HG02759 (cell line): ENCODE data around the gene TMPRSS3.

Experiments
- ATAC-seq: cut with Tn5 transposase; IDR thresholded peaks from one replicate; pipeline ENCODE4 v1.9.1; 2021; ENCODE audit warnings: mild to moderate bottlenecking, moderate library complexity; ENCODE audit not compliant: unreplicated experiment

TMPRSS3 gene

GRCh38 chr21:42353623-42354022 lies 42.2 kb downstream of the TMPRSS3 start:
- ATAC-seq, result no peak

DNA sequence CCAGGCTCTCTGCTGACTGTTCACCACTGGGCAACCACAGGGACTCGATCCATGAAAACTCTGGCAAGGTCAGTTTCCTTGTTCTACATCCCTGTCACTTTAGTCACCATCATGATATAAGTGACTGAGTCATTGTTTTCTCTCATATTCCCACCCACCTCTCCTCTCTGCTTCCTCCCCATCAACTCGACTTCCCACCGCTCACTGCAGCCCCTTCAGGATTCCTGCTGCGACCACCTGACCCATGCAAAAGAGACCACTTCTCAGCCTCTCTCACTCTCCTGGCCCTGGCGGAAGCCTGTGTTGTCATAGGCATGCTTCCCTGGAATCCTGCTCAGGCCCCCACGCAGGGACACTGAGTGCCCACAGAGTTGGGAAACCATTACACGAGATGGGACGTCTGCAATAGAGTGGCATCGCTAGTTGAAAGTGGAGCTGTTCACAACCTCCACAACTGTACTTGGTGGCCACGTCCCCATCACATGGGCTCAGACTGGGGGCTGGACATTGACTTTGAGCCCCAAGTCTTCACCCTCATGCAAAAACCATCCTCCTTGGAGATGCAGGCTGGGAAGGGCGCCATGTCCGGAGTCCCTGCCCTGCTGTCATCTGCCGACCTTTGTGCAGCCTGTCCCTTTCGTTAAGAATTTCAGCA lies 43.3 kb downstream of the TMPRSS3 start:
- ATAC-seq, result no peak

DNA sequence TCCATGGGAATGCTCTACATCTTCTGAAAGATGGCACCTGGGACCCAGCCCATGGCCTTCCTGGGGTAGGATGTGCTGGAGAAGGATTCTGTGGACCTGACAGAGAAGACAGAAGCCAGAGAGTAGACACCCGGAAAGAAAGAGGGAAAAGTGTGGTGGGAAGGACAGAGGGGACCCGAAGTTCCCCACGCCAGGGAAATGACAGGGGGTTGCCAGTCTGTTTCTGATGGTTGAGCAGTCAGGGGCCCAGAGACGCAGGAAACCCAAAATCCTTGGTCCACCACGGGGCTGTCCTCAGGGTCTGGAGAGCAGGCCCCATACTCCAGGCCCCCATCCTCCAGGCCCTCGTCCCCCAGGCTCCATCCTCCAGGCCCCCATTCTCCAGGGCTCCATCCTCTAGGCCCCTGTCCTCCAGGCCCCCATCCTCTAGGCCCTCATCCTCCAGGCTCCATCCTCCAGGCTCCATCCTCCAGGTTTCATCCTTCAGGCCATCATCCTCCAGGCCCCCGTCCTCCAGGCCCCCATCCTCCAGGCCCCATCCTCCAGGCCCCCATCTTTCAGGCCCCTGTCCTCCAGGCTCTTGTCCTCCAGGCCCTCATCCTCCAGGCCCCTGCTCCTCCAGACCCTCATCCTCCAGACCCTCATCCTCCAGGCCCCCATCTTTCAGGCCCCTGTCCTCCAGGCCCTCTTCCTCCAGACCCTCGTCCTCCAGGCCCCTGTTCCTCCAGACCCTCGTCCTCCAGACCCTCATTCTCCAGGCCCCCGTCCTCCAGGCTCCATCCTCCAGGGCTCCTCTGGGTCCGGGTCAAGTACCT lies 44.0 kb downstream of the TMPRSS3 start:
- ATAC-seq, result no peak

DNA sequence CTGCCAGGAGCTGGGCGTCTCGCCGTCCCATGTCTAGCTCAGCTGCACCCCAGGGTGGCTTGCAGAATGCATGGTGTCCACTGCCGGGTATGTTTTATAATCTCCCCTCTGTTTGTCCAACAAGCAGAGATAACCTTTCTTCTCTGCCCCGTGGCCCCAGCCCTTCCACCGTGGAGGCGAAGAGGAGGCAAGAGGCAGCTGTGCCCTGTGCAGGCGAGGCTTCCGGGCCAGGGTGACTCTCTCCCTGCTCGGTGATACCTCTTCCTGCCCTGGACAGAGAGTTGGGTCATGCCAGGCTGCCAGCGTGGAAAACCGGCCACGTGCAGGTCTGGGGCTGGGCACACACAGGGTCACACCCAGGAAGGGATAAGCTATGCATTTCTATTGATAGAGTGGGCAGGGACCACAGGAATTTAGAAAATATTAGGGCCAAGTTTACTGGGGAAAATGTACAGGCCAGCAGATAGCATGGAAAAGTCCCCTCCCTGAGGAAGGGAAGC lies 44.9 kb downstream of the TMPRSS3 start, which contains the start of gene TFF2:
TFF2 (minus strand) TSS at position 68 of the 500 bp plus-strand sequence; CDS start at position 31, 37 bp downstream.
- no peak for ATAC-seq

- ATAC-seq, result no peak
Measured at GRCh38 chr21:42350318-42350910, 45.4 kb downstream of the TMPRSS3 start.

- no peak for ATAC-seq
Measured at GRCh38 chr21:42349420-42350317, 46.2 kb downstream of the TMPRSS3 start.

DNA sequence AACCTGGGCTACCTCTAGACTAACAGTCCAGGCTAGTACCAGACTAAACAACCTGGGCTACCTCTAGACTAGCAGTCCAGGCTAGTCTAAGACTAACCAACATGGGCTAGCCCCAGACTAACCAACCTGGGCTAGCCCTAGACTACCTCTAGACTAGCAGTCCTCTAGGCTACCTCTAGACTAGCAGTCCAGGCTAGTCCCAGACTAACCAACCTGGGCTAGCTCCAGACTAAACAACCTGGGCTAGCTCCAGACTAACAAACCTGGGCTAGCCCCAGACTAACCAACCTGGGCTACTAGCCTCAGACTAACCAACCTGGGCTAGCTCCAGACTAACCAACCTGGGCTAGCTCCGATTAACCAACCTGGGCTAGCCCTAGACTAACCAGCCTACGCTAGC lies 47.1 kb downstream of the TMPRSS3 start:
- ATAC-seq, result no peak

GRCh38 chr21:42347601-42348327 lies 48.1 kb downstream of the TMPRSS3 start:
- no peak for ATAC-seq

DNA sequence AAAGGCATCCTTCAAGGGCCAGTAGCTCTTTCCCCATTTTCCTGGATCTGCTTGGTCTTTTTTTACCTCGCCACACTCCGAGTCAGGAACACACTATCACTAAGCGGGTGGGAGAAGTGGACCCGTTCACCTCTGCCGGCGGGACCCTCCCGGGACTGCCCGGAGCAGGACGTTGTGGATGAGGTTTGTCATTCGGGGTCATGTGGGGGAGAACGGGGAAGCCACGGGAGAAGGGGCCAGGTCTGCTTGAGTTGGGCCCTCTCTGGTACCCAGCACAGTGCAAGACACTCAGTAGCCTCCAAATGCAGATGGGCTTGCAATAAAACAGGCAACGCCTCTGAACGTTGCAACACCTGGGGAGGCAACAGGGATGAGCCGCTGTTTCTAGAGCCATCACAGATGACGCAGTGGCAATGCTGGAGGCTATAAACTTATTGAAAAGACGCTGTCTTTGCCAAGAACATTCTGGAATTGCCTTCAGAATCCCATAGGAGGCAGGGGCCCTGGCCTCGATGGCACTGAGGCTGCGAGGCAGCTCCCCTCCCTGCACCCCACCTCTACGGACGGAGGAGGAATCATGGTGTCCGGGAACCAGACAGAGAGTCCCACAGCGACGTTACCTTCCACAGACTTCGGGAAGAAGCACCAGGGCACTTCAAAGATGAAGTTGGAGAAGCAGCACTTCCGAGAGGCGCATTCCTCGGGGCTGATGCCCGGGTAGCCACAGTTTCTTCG lies 48.8 kb downstream of the TMPRSS3 start:
- ATAC-seq, result no peak

- ATAC-seq, result no peak
Measured at GRCh38 chr21:42346441-42346840, 49.4 kb downstream of the TMPRSS3 start.

DNA sequence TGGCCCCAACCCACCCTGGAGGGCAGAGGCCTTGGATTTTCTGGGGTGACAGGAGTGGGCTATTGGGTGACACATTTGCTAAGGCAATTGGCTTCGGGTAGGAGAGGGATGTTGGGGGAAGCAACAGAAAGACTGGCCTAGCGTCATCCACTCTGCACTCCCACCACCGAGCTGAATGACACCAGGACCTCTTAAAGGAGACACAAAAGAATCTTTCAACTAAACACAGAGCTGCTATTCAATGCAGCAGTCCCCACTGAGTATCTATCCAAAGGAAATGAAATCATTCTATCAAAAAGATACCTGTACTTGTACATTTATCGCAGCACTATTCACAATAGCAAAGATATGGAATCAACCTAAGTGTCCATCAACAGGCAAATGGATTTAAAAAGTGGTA lies 51.2 kb downstream of the TMPRSS3 start:
- ATAC-seq, result no peak

DNA sequence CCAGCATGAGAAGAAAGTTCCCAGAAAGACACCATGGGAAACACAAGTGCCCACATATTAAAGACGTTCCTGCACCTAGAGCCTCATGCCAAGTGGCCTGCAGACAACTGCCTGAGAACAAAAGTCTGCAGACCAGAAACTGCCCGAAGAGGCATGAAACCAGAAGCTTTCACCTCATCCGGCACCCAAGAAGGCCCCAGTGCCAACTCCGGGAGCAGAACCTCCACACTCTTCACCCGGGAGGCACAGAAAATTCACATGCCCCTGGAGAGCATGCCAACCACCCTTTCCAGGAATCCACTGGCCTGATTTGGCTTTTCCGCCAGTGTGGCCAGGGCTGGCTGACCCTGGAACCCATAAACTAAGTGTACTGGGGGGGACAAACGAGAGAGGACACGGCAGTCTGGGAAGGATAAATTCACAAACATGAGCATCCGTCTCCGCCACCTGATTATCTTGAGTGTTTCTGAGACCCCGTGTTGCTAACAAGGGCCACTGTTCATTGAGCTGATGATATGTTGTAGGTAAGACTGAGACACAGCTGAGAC lies 51.8 kb downstream of the TMPRSS3 start:
- ATAC-seq, result no peak

DNA sequence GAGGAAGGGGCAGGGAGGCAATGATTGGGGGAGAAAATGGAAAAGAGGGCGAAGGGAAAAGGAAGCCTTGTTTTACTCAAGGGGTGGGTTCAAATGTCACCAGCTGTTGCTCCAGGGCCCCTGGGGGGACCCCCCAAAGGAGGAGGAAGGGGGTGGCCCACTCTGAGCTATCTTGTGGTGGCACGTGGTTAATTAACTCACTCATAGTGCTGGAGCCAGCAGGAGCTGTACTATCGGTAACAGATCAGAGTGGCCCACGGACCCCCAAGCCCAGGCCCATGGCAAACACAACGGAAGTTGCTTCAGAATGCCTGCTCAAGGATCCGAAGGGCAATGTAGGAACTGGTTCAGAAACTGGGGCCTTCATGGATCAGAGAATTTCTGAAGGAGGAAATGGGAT lies 52.3 kb downstream of the TMPRSS3 start:
- no peak for ATAC-seq

- ATAC-seq, result no peak
Measured at GRCh38 chr21:42343101-42343500, 52.8 kb downstream of the TMPRSS3 start.

GRCh38 chr21:42341776-42342542 lies 53.9 kb downstream of the TMPRSS3 start:
- ATAC-seq, result no peak

DNA sequence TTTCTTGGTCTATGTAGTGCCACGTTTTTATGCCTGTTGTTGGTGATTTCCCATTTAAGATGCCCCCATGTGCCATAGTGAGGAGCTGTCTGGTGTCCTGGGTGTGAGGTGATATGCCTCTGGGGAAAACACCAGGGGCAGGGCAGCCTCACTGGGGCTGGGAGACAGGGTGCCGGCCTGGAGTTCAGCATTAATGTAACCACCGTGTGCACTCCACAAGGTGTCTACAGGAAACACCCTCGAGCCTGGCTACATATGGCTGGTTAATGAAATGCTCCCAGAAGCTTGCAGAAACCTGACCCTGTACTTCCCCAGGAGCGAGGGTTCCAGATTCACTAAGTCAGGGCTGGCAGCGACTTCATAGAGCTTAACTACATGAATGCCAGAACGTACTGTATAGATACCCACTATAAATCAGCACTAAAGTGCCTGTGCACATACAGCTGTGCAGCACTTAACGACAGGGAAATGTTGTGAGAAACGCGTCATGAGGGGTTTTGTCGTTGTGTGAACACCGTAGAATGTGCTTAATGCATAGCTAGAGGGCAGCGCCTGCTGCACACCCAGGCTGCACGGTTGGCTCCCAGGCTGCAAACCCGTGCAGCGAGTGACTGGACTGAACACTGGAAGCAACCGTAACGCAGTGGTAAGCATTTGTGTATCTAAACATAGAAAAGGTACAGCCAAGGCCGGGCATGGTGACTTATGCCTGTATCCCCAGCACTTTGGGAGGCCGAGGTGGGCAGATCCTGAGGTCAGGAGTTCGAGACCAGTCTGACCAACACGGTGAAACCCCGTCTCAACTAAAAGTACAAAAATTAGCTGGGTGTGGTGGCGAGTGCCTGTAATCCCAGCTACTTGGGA lies 55.4 kb downstream of the TMPRSS3 start:
- no peak for ATAC-seq
